Measurements from ENCODE around the gene ZEB2. TPM values are rescaled to one million over a fixed set of nuclear protein-coding genes. Genes with fewer than 3 reads are reported as not detected.

Gene ZEB2
- total and polyA plus RNA-seq, 12 donors, result 17.2 to 99.5 (median 83.0) TPM

DNA sequence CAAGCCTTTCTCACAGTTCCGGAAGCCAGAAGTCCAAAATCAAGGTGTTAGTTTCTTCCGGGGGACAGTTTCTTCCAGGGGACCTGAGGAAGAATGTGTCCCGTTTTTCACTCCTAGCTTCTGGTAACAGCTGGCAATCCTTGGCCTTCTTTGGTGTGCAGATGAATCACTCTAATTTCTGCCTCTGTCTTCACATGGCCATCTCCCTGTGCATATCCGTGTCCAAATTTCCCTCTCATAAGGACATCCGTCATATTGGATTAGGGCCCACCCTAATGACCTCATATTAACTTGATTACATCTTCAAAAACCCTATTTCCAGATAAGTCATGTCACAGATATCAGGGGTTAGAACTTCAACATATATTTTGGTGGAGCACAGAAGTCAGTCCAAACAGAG is 141.4 kb downstream of the ZEB2 start:
- H3K27ac ChIP-seq, result peak overlapping the region in 2 of 10 donors; percentile 51 to 61
- H3K4me1 ChIP-seq, result peaks cover 0 to 72% (median 7%) of the 10 kb centered on the region in 9 donors
- TF ChIP-seq, protein P1, sequence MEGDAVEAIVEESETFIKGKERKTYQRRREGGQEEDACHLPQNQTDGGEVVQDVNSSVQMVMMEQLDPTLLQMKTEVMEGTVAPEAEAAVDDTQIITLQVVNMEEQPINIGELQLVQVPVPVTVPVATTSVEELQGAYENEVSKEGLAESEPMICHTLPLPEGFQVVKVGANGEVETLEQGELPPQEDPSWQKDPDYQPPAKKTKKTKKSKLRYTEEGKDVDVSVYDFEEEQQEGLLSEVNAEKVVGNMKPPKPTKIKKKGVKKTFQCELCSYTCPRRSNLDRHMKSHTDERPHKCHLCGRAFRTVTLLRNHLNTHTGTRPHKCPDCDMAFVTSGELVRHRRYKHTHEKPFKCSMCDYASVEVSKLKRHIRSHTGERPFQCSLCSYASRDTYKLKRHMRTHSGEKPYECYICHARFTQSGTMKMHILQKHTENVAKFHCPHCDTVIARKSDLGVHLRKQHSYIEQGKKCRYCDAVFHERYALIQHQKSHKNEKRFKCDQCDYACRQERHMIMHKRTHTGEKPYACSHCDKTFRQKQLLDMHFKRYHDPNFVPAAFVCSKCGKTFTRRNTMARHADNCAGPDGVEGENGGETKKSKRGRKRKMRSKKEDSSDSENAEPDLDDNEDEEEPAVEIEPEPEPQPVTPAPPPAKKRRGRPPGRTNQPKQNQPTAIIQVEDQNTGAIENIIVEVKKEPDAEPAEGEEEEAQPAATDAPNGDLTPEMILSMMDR (IDR thresholded peaks at IDR 0.05), result no peak
- H3K27me3 ChIP-seq, result no peaks in the 10 kb centered on the region
- intact Hi-C loops (cut with DNase I), result no loop called here
- no peaks in the 10 kb centered on the region for H3K9me3 ChIP-seq
- H3K36me3 ChIP-seq, result no peaks in the 10 kb centered on the region
- 78 to 80% methylated on average over 5 of the region's 5 CpGs for WGBS, 2 donors
- DNase-seq (no peak), ATAC-seq (peak in 2 of 8 donors; percentile 9 to 55)
- no peak overlapping the region for H3K4me3 ChIP-seq

DNA sequence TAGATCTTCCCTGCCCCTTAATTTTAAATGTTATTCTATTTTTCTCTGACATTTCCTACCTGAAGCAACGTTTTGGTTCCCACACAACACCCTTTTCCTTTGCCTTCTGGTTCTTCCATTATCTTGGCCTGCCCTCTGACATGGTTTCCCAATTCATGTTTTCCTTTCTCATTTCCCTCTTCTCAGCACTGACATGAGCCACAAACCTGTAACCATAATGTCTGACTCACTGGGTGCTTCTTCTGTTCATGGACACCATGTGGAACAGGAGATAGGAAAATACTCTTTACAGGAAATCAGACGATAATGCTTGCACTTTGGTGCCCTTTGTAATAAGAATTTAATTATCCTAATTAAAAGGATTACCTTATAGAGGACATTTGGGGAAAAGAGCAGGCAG is 142.0 kb downstream of the ZEB2 start:
- peaks cover 0 to 72% (median 7%) of the 10 kb centered on the region in 9 donors for H3K4me1 ChIP-seq
- 61 to 75% methylated on average over 2 of the region's 2 CpGs for WGBS, 2 donors
- TF ChIP-seq, protein P1 (IDR thresholded peaks at IDR 0.05), result no peak
- H3K9me3 ChIP-seq, result no peaks in the 10 kb centered on the region
- intact Hi-C loops (cut with DNase I), result no loop called here
- H3K36me3 ChIP-seq, result no peaks in the 10 kb centered on the region
- H3K4me3 ChIP-seq, result no peak overlapping the region
- DNase-seq (no peak), ATAC-seq (no peak)
- H3K27ac ChIP-seq, result peak overlapping the region in 2 of 10 donors; percentile 51 to 61
- H3K27me3 ChIP-seq, result no peaks in the 10 kb centered on the region

DNA sequence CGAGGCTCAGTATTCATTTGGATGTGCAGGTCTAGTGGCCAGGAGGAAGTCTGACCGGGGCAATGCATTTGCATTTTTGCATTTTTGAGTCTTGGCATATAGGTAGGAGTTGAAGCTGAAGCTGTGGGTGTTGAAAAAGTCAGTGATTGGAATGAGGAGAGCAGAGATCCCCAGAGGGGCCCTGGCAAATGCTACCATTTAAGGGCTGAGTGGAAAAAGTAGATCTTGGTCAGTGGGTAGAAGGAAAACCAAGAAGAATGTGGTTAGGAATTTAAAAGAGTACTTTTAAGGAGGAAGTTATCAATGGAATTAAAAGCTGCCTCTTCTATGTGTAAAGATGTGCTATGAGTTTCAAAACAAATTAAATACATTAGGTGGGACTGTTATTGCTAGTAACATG is 143.0 kb downstream of the ZEB2 start:
- no peak for DNase-seq
- H3K9me3 ChIP-seq, result no peaks in the 10 kb centered on the region
- intact Hi-C loops (cut with DNase I), result no loop called here
- H3K36me3 ChIP-seq, result no peaks in the 10 kb centered on the region
- TF ChIP-seq, protein P1 (IDR thresholded peaks at IDR 0.05), result no peak
- no peak overlapping the region for H3K27ac ChIP-seq
- no peak for ATAC-seq
- WGBS, 2 donors, result 93 to 95% methylated on average over 2 of the region's 2 CpGs
- no peaks in the 10 kb centered on the region for H3K27me3 ChIP-seq
- no peak overlapping the region for H3K4me3 ChIP-seq
- peaks cover 0 to 74% (median 7%) of the 10 kb centered on the region in 9 donors for H3K4me1 ChIP-seq

DNA sequence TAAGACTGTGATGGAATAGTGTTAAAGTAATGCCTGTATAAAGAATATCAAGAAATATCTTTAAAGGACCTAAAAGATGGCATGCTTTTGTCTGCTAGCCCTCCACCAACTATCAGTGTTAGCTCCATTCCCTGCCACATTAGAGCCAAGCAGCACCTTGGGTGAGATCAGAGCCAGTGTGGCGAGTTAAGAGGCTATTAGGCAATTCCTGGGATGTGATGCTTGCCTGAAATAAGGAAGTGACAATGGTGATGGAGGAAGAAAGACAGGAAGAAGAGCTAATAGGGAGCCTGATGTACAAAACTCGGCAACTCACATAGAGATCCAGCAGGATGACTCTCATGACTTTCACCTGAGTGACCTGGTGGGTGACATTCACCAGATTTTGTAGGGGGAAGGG is 143.5 kb downstream of the ZEB2 start:
- Histone ChIP-seq H3K4me1 (peaks cover 0 to 74% (median 8%) of the 10 kb centered on the region in 9 donors), H3K9me3 (no peaks in the 10 kb centered on the region), H3K4me3 (no peak overlapping the region), H3K36me3 (no peaks in the 10 kb centered on the region), H3K27me3 (no peaks in the 10 kb centered on the region), H3K27ac (no peak overlapping the region)
- intact Hi-C loops (cut with DNase I), result no loop called here
- TF ChIP-seq, protein P1 (IDR thresholded peaks at IDR 0.05), result no peak
- WGBS, 2 donors, result 82 to 95% methylated on average over 2 of the region's 2 CpGs
- ATAC-seq, result no peak
- no peak for DNase-seq
